ENCODE measurements around the gene CTSG. TPM values are rescaled to one million over a fixed set of nuclear protein-coding genes. Genes with fewer than 3 reads are reported as not detected.
A peak's percentile ranks its signal among the peaks of the same experiment; 100 is the strongest.

CTSG gene
- total RNA-seq, 1 experiment from 2014 or later, result not detected

GRCh38 chr14:24613747-24614146 lies 37.7 kb upstream of the CTSG start:
- TF ChIP-seq CTCF (conservative IDR thresholded peaks at IDR 0.05), result no peak

More at GRCh38 chr14:24613747-24614146, 37.7 kb upstream of the CTSG start:
- no peak overlapping the region for H4K5ac ChIP-seq (ENCODE audit: insufficient read length, low read depth, low read length)
- no peaks in the 10 kb centered on the region for H3K79me1 ChIP-seq (ENCODE audit: insufficient read depth, low read depth, low read length, poor library complexity, severe bottlenecking)
- H3K18ac ChIP-seq (ENCODE audit: insufficient read length, low read depth, low read length), result no peak overlapping the region
- no peak overlapping the region for H3K4ac ChIP-seq (ENCODE audit: low read depth, low read length)
- no peak overlapping the region for H3T11ph ChIP-seq (ENCODE audit: low read length)
- no peak overlapping the region for H4K91ac ChIP-seq (ENCODE audit: insufficient read length, low read depth, low read length)
- H4K8ac ChIP-seq (replicated peaks; ENCODE audit: insufficient read length, low read depth, low read length), result no peak overlapping the region
- no peak overlapping the region for H2BK120ac ChIP-seq (ENCODE audit: low read depth, low read length, poor library complexity, severe bottlenecking)
- no peak overlapping the region for H3K9ac ChIP-seq (ENCODE audit: extremely low read depth, insufficient read length, low read length)
- H2AFZ ChIP-seq (ENCODE audit: low read length), result no peak overlapping the region
- no peak overlapping the region for H2BK5ac ChIP-seq (ENCODE audit: insufficient read length, low read length)
- no peaks in the 10 kb centered on the region for H3K9me3 ChIP-seq (ENCODE audit: control insufficient read depth, low read depth, low read length)
- Mint-ChIP-seq H3K27ac (peak overlapping the region in 1 of 3 experiments; percentile 86; a peak in 1 of 7 replicates), H3K36me3 (ENCODE audit: insufficient read depth in 1 of 3, low read depth in 3 of 3) (peaks cover 0 to 50% (median 0%) of the 10 kb centered on the region in 3 experiments; a peak in 2 of 7 replicates), H3K9me3 (peaks cover 2 to 94% of the 10 kb centered on the region in 2 experiments; a peak in 4 of 5 replicates), H3K4me1 (no peaks in the 10 kb centered on the region), H3K27me3 (ENCODE audit: low read depth) (peaks cover under 1% of the 10 kb centered on the region), H3K4me3 (no peak overlapping the region)
- H4K20me1 ChIP-seq (ENCODE audit: control insufficient read depth, insufficient read depth, insufficient read length), result no peaks in the 10 kb centered on the region
- no peak overlapping the region for H2BK20ac ChIP-seq (ENCODE audit: low read depth, low read length, poor library complexity, severe bottlenecking)
- WGBS (ENCODE audit: extremely low coverage, insufficient read length, low lambda C conversion rate), result no CpG with 5 or more reads among the region's 2 CpGs
- no peak overlapping the region for H3K27ac ChIP-seq (ENCODE audit: insufficient read length, low read depth, low read length)
- no peak overlapping the region for H2BK15ac ChIP-seq (ENCODE audit: low read depth, low read length)
- no peak overlapping the region for H3K4me2 ChIP-seq (ENCODE audit: insufficient read depth, insufficient read length, low read length)
- H3K23me2 ChIP-seq (ENCODE audit: insufficient read length, low read depth, low read length, poor library complexity, severe bottlenecking), result no peaks in the 10 kb centered on the region
- no peaks in the 10 kb centered on the region for H3K79me2 ChIP-seq (ENCODE audit: insufficient read depth, low read length)
- H3K56ac ChIP-seq (ENCODE audit: insufficient read length, low read depth, low read length), result no peak overlapping the region
- H2AK5ac ChIP-seq (ENCODE audit: insufficient read length, low read length), result no peak overlapping the region
- H3K14ac ChIP-seq (ENCODE audit: insufficient read depth, low read length), result no peak overlapping the region
- no peak overlapping the region for H2BK12ac ChIP-seq (ENCODE audit: insufficient read length, low read depth, low read length)
- no peaks in the 10 kb centered on the region for H3K27me3 ChIP-seq (ENCODE audit: insufficient read depth, low read length)
- H3K4me1 ChIP-seq (ENCODE audit: insufficient read depth, low read length), result no peaks in the 10 kb centered on the region; the same call in 1 of the 2 replicates
- H3K23ac ChIP-seq (ENCODE audit: insufficient read length, low read depth, low read length), result no peak overlapping the region
- DNase-seq, result no peak

All from H9 (cell line).